K562 (cell line): Measurements from ENCODE around the gene RBM28. TPM values are rescaled to one million over a fixed set of nuclear protein-coding genes. Genes with fewer than 3 reads are reported as not detected.

ENCODE experiments used
- ATF7 ChIP-seq: fragments of 450-650 bp; IDR thresholded peaks from 2 replicates; pipeline ENCODE4 v1.7.1; 2014; ENCODE audit warnings: mild to moderate bottlenecking, moderate library complexity
- FOSL1 ChIP-seq: fragments of 200-800 bp; sonication (Bioruptor generic); conservative IDR thresholded peaks from 2 replicates; pipeline ENCODE4 v1.6.1; 2016; ENCODE audit warnings: missing genetic modification characterization, missing compliant biosample characterization
- FOXM1 ChIP-seq, 2 experiments: fragments of 450-650 bp in 1 of 2; sonication (generic) in 1 of 2; formaldehyde crosslinking in 1 of 2; IDR thresholded peaks; 2 replicates each; pipeline versions ENCODE4 v1.6.1 to v1.9.0; 2017 to 2022; ENCODE audit warnings: low read depth in 2 of 2, mild to moderate bottlenecking in 2 of 2, missing genetic modification reagents in 1 of 2, moderate library complexity in 1 of 2
- HES1 ChIP-seq: fragments of 450-650 bp; IDR thresholded peaks from 2 replicates; pipeline ENCODE4 v1.6.1; 2016; ENCODE audit warnings: low read depth, mild to moderate bottlenecking, moderate library complexity
- HLTF ChIP-seq: fragments of 450-650 bp; IDR thresholded peaks from 2 replicates; pipeline ENCODE4 v1.6.1; 2016
- HNRNPH1 ChIP-seq: fragments of 200-400 bp; formaldehyde crosslinking; optimal IDR thresholded peaks from 2 replicates; pipeline ENCODE3; 2017; ENCODE audit warnings: low read depth, mild to moderate bottlenecking, low read length, moderate library complexity
- HOMEZ ChIP-seq: fragments of 250-450 bp; sonication (Bioruptor Pico); IDR thresholded peaks from 2 replicates; pipeline ENCODE4 v1.4.0; 2020; ENCODE audit warnings: mild to moderate bottlenecking, moderate library complexity
- MBD1 ChIP-seq: fragments of 250-450 bp; sonication (Bioruptor Pico); IDR thresholded peaks from 2 replicates; pipeline ENCODE4 v1.8.0; 2022; ENCODE audit warnings: inconsistent platforms
- NFATC3 ChIP-seq: fragments of 450-650 bp; IDR thresholded peaks from 2 replicates; pipeline ENCODE4 v1.6.1; 2017; ENCODE audit warnings: mild to moderate bottlenecking
- RBM17 ChIP-seq: fragments of 200-400 bp; formaldehyde crosslinking; IDR thresholded peaks from 2 replicates; pipeline ENCODE4 v1.6.1; 2017; ENCODE audit warnings: low read depth, mild to moderate bottlenecking, low read length, borderline replicate concordance
- SIX5 ChIP-seq, 2 experiments: IDR thresholded peaks; 2 replicates each; pipeline ENCODE4 v1.6.1; 2011; ENCODE audit warnings: low read length in 2 of 2, borderline replicate concordance in 1 of 2, low read depth in 1 of 2, mild to moderate bottlenecking in 1 of 2, moderate library complexity in 1 of 2; ENCODE audit not compliant: insufficient read depth in 1 of 2
- TAF7 ChIP-seq: fragments of 450-650 bp; IDR thresholded peaks from 2 replicates; pipeline ENCODE4 v1.6.1; 2016; ENCODE audit warnings: missing genetic modification characterization, missing compliant biosample characterization
- USF1 ChIP-seq: sonication (generic); formaldehyde crosslinking; IDR thresholded peaks from 2 replicates; pipeline ENCODE4 v1.9.0; 2022; ENCODE audit warnings: mild to moderate bottlenecking, missing genetic modification reagents
- ZFPM2 ChIP-seq: fragments of 250-450 bp; sonication (Bioruptor Pico); IDR thresholded peaks from 2 replicates; pipeline ENCODE4 v1.5.1; 2022; ENCODE audit warnings: mild to moderate bottlenecking
- ZNF507 ChIP-seq: conservative IDR thresholded peaks from 2 replicates; pipeline ENCODE4 v1.6.1; 2017; ENCODE audit warnings: missing genetic modification characterization, missing compliant biosample characterization
- ZNF668 ChIP-seq: fragments of 250-450 bp; sonication (Bioruptor Pico); IDR thresholded peaks from 2 replicates; pipeline ENCODE4 v1.8.0; 2022; ENCODE audit warnings: mild to moderate bottlenecking, inconsistent platforms
- ZNF707 ChIP-seq: fragments of 250-450 bp; sonication (Bioruptor Pico); conservative IDR thresholded peaks from 2 replicates; pipeline ENCODE4 v1.8.0; 2022; ENCODE audit warnings: inconsistent platforms, mild to moderate bottlenecking, moderate library complexity
- polyA plus RNA-seq, 8 experiments: library from polyadenylated mRNA; depleted of rRNA in 4 of 8; stranded (reverse) in 5 of 8; unstranded in 3 of 8; fragments of >200 nt; fragmentation: Nextera tagmentation in 2 of 8; fragmentation: Illumina TruSeq in 1 of 8; extraction: Ambion mirVana in 2 of 8; extraction: Trizol in 1 of 8; gene quantifications; 2 replicates each; pipeline versions ENCODE4 v1.2.1 to v1.2.3, GENCODE V29; 2011 to 2014; ENCODE audit warnings: inconsistent platforms in 1 of 8, missing spikeins in 1 of 8
- total RNA-seq, 7 experiments: library from RNA; depleted of rRNA in 6 of 7; stranded (reverse); fragments of >200 nt in 6 of 7; fragmentation: Illumina TruSeq in 2 of 7; extraction: Trizol in 2 of 7; gene quantifications; 2 replicates each; pipeline versions ENCODE4 v1.2.1 to v1.2.3, GENCODE V29; 2011 to 2021; ENCODE audit warnings: low replicate concordance in 1 of 7
- TF ChIP-seq, protein P1 (sequence below), 2 experiments: fragments of 450-650 bp in 1 of 2; IDR thresholded peaks; 2 replicates each; pipeline ENCODE4 v1.6.1; 2011 to 2017; ENCODE audit warnings: low read depth in 2 of 2, antibody characterized with exemption in 1 of 2, borderline replicate concordance in 1 of 2, low read length in 1 of 2, mild to moderate bottlenecking in 1 of 2, mixed read lengths in 1 of 2; ENCODE audit not compliant: control insufficient read depth in 1 of 2

The RBM28 gene
- total and polyA plus RNA-seq, 9 of the 15 experiments (the other 6 are each of a cell fraction or from before 2014, with no cell fraction given): 65.8 to 213 (median 138) TPM

DNA sequence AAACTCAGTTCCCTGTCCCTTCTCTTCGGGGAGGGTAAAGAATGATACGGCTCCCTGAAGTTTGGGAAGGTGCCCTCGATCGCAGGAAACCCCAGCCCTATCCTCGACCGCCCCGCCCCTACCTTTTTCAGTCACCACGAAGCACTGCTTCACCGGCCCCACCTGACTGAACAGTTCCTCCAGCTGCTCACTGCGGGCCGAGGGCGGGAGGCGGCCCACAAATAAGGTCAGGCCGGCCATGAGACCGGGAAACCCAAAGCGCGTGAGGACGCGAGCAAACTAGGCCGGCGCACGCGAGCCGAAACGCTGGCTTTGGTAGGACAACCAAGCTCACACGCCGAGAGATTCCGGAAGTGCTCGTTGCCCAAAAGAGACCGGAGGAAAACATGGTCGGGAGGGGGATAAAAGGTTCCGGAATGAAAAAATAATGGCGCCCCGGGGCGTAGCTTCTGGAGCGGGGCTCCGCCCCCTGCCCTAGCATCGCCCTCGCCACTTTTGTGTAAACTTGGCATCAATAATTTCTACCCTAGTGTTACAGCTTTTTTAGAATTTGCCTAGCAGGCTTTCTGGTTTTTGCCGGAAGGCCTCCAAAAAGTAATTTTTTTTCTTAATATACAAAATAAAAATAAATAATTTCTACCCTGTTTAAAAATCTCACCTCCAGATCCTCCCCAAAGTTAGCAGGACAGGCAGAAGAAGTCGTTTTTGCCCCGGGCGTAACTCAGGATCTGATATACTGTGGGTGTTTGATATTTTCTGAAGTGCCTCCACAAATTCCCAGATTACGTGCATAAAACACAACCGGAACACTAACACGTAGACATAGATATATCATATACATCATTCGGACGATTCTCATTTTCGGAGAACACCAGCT lies at the start of gene RBM28 (continued):
- TF ChIP-seq ZFPM2 (CRISPR knock-in tag) (0 out of 2 replicates have a peak, but pooled peaks have one; percentile 69), FOXM1 (IDR thresholded peaks at IDR 0.05; ENCODE audit: low read depth) (peak; percentile 40; the same call in 1 of the 2 replicates), FOXM1 (CRISPR knock-in tag; IDR thresholded peaks at IDR 0.05; ENCODE audit: low read depth) (peak; percentile 87), USF1 (CRISPR knock-in tag) (peak; percentile 59; the same call in 1 of the 2 replicates), RBM17 (no peak), ZNF507 (tag) (no peak), ATF7 (peak; percentile 87), FOSL1 (0 out of 2 replicates have a peak, but pooled peaks have one; percentile 32), ZNF707 (CRISPR knock-in tag) (no peak), NFATC3 (0 out of 2 replicates have a peak, but pooled peaks have one; percentile 25), ZNF668 (CRISPR knock-in tag) (no peak), MBD1 (CRISPR knock-in tag) (peak; percentile 68; the same call in 1 of the 2 replicates), HES1 (peak; percentile 20; the same call in 1 of the 2 replicates), HLTF (peak; percentile 90), HNRNPH1 (no peak), TAF7 (tag) (peak; percentile 95), SIX5 (IDR thresholded peaks at IDR 0.05; ENCODE audit: borderline replicate concordance in 1 of 2, insufficient read depth in 1 of 2, low read depth in 1 of 2, low read length in 2 of 2) (peak; percentile 62 to 73; a peak in 3 of 4 replicates), HOMEZ (CRISPR knock-in tag) (no peak)
- TF ChIP-seq, protein P1, sequence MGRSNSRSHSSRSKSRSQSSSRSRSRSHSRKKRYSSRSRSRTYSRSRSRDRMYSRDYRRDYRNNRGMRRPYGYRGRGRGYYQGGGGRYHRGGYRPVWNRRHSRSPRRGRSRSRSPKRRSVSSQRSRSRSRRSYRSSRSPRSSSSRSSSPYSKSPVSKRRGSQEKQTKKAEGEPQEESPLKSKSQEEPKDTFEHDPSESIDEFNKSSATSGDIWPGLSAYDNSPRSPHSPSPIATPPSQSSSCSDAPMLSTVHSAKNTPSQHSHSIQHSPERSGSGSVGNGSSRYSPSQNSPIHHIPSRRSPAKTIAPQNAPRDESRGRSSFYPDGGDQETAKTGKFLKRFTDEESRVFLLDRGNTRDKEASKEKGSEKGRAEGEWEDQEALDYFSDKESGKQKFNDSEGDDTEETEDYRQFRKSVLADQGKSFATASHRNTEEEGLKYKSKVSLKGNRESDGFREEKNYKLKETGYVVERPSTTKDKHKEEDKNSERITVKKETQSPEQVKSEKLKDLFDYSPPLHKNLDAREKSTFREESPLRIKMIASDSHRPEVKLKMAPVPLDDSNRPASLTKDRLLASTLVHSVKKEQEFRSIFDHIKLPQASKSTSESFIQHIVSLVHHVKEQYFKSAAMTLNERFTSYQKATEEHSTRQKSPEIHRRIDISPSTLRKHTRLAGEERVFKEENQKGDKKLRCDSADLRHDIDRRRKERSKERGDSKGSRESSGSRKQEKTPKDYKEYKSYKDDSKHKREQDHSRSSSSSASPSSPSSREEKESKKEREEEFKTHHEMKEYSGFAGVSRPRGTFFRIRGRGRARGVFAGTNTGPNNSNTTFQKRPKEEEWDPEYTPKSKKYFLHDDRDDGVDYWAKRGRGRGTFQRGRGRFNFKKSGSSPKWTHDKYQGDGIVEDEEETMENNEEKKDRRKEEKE (IDR thresholded peaks at IDR 0.05; ENCODE audit: borderline replicate concordance in 1 of 2, control insufficient read depth in 1 of 2, low read depth in 2 of 2, low read length in 1 of 2): peak in 1 of 2 experiments; percentile 98; a peak in 2 of 4 replicates
